NCI-H2227 (cell line): ENCODE data around the gene HS1BP3.

Experiments
- DNase-seq: peaks from one replicate; lab custom pipeline; 2025; ENCODE audit not compliant: unreplicated experiment; lab: John Stamatoyannopoulos, UW

HS1BP3 gene

GRCh38 chr2:20674974-20675679 is 24.2 kb upstream of the HS1BP3 start:
- no peak for DNase-seq

GRCh38 chr2:20674309-20674965 is 23.5 kb upstream of the HS1BP3 start:
- no peak for DNase-seq

DNA sequence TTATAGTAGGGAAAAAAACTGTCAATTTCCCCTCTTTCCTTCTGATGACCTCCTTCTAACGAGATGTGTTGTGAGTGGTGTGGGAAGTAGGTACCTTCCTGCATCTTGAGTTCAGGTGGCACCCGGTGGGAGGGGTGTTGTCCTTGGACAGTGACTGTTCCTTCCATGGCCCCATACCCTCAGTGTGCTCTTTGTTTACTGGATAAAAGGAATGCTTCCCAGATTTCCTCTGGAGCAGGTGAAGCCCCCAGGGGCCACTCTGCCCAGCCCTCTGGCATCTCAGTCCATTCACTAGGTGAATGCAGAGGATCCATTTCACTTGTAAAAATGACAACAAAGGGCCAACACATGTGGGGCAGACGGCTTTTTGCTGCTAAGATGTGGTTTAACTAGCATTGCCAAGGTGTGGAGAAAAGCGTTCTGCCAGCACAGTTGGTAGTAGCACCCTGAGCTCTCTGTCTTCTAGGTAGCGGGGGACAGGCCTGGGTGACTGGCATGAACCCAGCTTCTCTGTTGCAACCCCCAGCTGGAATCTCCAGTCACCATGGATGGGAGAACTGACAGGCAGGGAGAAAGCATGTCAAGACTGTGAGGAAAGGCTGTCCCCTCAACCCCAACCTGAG is 22.9 kb upstream of the HS1BP3 start:
- no peak for DNase-seq

DNA sequence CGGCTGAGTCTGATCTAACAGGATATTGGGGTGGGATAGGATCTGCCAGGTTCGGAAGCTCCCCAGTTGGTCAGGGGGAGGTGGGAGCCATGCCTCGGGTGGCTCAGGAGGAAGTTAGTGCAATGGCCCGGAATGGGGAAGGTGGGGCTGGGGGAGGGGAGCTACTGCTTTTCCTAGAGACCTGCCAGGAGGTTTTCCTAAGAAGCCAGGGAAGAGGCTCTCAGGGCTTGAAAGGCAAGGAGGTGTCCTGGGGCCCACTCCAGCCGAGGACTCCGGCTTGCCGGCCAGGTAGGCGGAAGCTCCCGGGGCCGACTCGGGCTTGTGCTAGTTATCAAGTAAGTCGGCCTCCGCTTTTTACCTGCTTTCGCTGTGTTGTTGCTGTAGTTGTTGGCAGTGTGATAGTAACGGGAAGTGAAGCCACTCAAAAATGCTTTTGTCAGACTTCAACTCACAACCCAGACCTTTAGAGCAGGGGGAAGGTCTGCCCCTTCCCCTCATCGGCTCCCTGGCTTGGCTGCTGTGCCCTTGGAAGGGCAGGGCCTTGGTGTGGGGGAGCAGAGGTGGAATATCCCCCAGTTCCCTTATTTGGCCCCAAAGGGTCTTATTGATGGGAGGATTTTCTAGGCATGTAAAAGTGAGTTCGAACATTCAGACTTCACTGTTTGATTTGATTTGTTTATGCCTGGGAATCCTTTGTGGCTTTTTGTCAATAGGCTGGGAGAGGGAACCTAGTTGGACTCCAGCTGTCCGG is 21.5 kb upstream of the HS1BP3 start:
- no peak for DNase-seq

- DNase-seq: no peak
Measured at GRCh38 chr2:20671736-20672080, 20.8 kb upstream of the HS1BP3 start.

- no peak for DNase-seq
Measured at GRCh38 chr2:20671036-20671735, 20.3 kb upstream of the HS1BP3 start.

DNA sequence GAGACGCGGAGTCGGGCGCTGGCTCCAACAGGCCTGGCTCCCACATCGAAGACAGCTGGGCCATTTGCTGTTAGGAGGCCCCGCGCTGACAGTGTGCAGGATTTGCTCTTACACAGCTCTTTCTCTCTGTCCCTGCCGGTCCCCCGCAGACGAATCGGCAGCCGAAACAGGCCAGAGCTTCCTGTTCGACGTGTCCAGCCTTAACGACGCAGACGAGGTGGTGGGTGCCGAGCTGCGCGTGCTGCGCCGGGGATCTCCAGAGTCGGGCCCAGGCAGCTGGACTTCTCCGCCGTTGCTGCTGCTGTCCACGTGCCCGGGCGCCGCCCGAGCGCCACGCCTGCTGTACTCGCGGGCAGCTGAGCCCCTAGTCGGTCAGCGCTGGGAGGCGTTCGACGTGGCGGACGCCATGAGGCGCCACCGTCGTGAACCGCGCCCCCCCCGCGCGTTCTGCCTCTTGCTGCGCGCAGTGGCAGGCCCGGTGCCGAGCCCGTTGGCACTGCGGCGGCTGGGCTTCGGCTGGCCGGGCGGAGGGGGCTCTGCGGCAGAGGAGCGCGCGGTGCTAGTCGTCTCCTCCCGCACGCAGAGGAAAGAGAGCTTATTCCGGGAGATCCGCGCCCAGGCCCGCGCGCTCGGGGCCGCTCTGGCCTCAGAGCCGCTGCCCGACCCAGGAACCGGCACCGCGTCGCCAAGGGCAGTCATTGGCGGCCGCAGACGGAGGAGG is 19.6 kb upstream of the HS1BP3 start:
- no peak for DNase-seq

- DNase-seq: no peak
Measured at GRCh38 chr2:20669562-20670314, 18.8 kb upstream of the HS1BP3 start.

DNA sequence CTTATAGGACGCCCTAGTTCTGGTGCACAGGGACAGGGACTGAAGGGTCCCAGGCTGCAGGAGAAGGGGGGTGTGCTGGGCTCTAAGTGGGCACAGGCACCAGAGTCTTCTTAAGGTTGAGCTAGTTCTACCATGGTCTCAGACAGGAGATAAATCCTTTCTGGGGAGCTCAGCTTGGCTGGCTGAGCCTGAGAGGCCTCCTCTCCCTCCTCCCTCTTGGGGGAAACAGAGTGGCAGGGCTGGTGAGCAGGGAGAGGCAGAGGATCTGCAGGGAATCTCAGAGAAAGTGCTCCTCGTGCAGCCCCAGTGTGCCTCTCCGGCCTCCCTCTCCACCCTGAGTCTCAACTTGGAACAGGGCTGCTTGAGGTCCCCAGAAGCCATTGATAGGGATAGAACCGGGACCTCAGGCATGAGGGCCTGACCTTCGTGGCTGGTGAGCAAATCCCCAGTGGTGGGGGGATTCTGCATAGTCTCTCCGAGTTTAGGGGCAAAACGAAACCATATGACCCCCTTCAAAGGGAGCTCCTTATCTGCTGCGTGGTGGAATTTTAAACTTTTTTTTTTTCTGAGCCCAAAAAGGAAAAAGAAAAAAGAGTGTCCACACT is 18.1 kb upstream of the HS1BP3 start:
- DNase-seq: no peak

- no peak for DNase-seq
Measured at GRCh38 chr2:20668451-20668850, 17.6 kb upstream of the HS1BP3 start.

- peak; percentile 32 for DNase-seq
Measured at GRCh38 chr2:20667531-20668401, 16.9 kb upstream of the HS1BP3 start.

DNA sequence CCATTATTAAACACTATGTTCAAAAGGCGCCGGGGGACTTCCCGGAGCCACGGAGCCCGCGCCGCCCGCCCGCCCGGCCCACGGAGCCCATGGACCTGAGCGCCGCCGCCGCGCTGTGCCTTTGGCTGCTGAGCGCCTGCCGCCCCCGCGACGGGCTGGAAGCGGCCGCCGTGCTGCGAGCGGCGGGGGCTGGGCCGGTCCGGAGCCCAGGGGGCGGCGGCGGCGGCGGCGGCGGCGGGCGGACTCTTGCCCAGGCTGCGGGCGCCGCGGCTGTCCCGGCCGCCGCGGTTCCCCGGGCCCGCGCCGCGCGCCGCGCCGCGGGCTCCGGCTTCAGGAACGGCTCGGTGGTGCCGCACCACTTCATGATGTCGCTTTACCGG is 16.2 kb upstream of the HS1BP3 start:
- peak; percentile 51 for DNase-seq

DNA sequence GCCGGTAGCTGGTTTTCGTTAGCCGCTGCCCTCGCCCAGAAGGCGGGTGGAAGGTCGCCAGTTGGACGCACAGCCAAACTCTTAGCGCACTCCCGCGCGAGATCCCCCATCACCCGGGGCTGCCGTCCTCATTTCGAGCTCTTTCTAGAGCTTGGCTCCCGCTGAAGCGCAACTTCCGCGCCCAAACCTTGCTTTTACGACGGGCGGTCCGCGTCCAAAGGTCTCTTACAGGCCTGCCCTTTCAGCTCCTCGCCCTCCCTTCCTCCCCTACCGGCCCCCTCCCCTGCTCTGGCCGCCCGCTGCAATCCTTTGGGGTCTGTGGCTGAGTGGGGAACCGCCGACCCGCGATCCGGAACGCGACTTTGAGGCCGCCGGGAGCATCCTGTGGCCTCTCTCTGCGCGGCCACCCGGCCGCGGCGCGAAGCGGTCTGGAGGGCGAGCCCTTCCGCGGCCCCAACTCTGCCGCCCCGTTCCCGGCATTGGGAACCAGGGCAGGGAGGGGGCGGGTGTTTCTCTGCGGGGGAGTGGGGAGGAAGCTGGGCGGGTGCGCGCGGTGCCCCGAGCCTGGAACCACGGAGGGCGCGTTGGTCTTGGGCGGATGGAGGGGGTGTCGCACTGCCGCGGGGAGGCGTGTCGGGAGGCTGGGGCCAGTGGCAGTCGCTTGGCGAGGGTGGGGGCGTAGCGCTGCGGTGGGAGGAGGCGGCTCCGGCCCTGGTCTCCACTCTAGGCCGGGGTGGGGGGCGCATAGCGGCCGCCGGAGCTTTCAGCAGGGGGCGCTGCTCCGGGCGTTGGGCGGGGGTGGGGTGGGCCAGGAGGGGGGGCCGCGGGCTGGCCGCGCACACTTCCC is 15.6 kb upstream of the HS1BP3 start, which contains the start of gene GDF7:
GDF7 (plus strand) TSS at position 841 of the 847 bp plus-strand sequence. CDS start 96 bp downstream, outside the sequence.
- peak; percentile 51 for DNase-seq

- peak; percentile 33 for DNase-seq
Measured at GRCh38 chr2:20666005-20666303, 15.1 kb upstream of the HS1BP3 start.

DNA sequence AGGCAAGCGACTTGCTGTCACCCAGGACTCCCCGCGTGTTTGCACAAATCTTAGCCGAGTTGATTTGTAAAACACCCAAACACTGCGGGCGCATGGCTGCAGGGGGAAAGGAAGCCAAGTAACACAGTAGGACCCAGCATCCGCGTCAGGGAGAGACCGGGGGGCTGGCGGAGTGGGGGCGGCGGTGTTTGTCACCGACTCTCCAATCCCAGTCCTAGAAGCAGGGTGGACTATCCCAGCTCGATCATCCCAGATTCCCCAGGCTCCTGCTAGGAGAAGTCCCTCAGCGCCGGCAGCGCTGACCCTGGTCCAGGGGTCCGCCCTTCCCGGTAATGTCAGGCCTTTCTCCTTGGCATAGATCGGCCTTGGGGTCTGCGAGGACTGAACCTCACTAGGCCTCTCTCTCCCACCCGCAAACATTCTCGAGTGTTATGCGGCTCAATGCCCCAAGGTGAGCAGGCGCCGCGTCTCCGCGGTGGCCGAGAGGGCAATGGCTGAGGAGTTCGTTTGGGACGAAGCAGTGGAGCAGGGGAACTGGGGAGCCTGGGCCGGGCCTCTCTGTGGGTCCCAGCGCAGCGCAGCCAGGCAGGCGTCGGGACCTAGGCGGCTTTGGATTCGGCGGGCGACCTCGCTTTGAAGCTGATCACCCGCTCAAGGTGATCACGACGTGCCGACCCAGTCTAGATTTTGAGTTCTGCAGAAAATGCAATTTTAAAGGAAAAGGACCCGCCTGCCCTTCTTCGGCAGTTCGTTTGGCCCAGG is 14.5 kb upstream of the HS1BP3 start:
- DNase-seq: peak; percentile 30

DNA sequence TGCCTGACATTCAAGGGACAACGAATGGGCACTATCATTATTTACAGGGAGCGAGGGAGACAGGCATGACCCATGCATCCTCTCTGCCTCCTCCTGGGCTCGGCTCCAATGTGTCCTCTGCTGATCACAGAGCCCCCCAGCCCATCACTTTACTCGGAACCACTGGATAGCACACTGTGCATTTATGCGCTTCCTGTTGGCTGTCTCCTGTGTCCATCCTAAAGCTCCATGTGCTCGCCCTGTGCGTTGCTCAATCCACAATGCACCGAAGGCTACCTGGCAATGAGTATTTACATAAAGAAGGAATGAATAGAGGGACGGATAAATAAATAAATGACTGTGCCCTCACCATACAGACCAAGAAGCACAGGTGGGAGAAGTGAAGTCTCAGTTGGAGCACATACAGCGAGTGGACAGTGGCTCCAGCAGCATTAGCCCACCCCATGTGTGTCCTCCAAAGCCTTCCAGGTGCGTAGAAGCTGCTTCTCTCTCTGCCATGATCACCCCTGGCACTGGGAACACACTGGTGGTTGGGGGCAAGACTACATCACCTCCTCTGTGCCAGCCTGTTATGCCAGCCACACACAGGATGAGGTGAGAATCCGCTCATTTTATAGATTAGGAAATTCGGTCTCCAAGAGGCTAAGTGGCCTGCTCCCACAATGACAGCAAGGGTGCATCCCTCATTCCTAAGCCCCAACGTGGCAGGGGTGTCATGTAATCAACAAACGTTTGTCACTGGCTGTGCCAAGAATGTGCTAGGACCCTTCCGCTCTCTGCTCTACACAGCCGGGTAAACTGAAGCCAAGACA is 13.7 kb upstream of the HS1BP3 start:
- no peak for DNase-seq
